OCI-LY3 (cell line): ENCODE measurements around the gene EPHB3.

ENCODE experiments used
- H2AFZ ChIP-seq: fragments of 200-600, 300-600 bp; shearing (Covaris generic); 2 replicates; pipeline ENCODE4 v1.6.0; 2014; ENCODE audit warnings: antibody characterized with exemption, low read depth, low read length
- H3K27ac ChIP-seq: fragments of 200-600, 300-600 bp; sonication (generic); 2 replicates; pipeline ENCODE4 v1.5.1; 2014; ENCODE audit warnings: mild to moderate bottlenecking, low read length, moderate library complexity, mixed read lengths
- H3K27me3 ChIP-seq: fragments of 200-600, 300-600 bp; sonication (generic); 2 replicates; pipeline ENCODE4 v1.6.1; 2014; ENCODE audit warnings: low read depth, low read length, mixed read lengths
- H3K36me3 ChIP-seq: fragments of 200-600, 300-600 bp; sonication (generic); replicated peaks from 2 replicates; pipeline ENCODE3; 2014; ENCODE audit warnings: low read depth, low read length, mixed read lengths
- H3K4me1 ChIP-seq: fragments of 300-600, 200-600 bp; sonication (generic); 2 replicates; pipeline ENCODE4 v1.6.1; 2014; ENCODE audit warnings: low read length, mixed read lengths
- H3K4me2 ChIP-seq: fragments of 200-600, 300-600 bp; sonication (generic); 2 replicates; pipeline ENCODE4 v1.6.1; 2014; ENCODE audit warnings: low read length, mixed read lengths
- H3K4me3 ChIP-seq: fragments of 300-600, 200-600 bp; sonication (generic); 2 replicates; pipeline ENCODE4 v1.5.1; 2014; ENCODE audit warnings: antibody characterized with exemption, mild to moderate bottlenecking, low read length, moderate library complexity
- H3K79me2 ChIP-seq: fragments of 300-600, 200-600 bp; shearing (Covaris generic); 2 replicates; pipeline ENCODE4 v1.6.1; 2014; ENCODE audit warnings: mild to moderate bottlenecking, low read length, mixed read lengths
- H3K9ac ChIP-seq: fragments of 300-600, 200-600 bp; shearing (Covaris generic); 2 replicates; pipeline ENCODE4 v1.6.0; 2014; ENCODE audit warnings: mild to moderate bottlenecking, low read length, moderate library complexity
- H3K9me3 ChIP-seq: fragments of 200-600, 300-600 bp; shearing (Covaris generic); 2 replicates; pipeline ENCODE4 v1.6.1; 2014; ENCODE audit warnings: low read length, mixed read lengths; ENCODE audit not compliant: insufficient read depth
- H4K20me1 ChIP-seq: fragments of 200-600, 300-600 bp; sonication (generic); 2 replicates; pipeline ENCODE4 v1.6.1; 2016; ENCODE audit warnings: low read length, mixed read lengths; ENCODE audit not compliant: insufficient read depth
- CTCF ChIP-seq: fragments of 200-600, 300-600 bp; sonication (generic); IDR thresholded peaks from 2 replicates; pipeline ENCODE4 v1.5.1; 2014; ENCODE audit warnings: antibody characterized with exemption, low read length, low read depth
- EZH2phosphoT487 ChIP-seq: fragments of 200-600 bp; shearing (Covaris generic); IDR thresholded peaks from 2 replicates; pipeline ENCODE4 v1.6.1; 2018; ENCODE audit warnings: antibody characterized with exemption, mixed run types, low read depth

EPHB3 gene

GRCh38 chr3:184538666-184539431 is 22.7 kb upstream of the EPHB3 start:
- Histone ChIP-seq H3K79me2 (no peaks in the 10 kb centered on the region), H4K20me1 (no peaks in the 10 kb centered on the region), H3K4me3 (no peak overlapping the region), H3K27ac (no peak overlapping the region), H3K4me1 (no peaks in the 10 kb centered on the region), H3K9me3 (no peaks in the 10 kb centered on the region), H3K9ac (no peak overlapping the region), H3K27me3 (peaks cover 28% of the 10 kb centered on the region), H3K4me2 (no peak overlapping the region), H2AFZ (no peak overlapping the region), H3K36me3 (no peaks in the 10 kb centered on the region)
- no peak for TF ChIP-seq CTCF
- no peak for TF ChIP-seq EZH2phosphoT487

GRCh38 chr3:184539801-184540435 is 21.7 kb upstream of the EPHB3 start:
- no peaks in the 10 kb centered on the region; the same call in 1 of the 2 replicates for H3K4me1 ChIP-seq
- no peaks in the 10 kb centered on the region for H3K79me2 ChIP-seq

GRCh38 chr3:184540777-184541681 is 20.6 kb upstream of the EPHB3 start:
- no peak overlapping the region for H3K9ac ChIP-seq
- no peaks in the 10 kb centered on the region for H4K20me1 ChIP-seq
- H3K27ac ChIP-seq, result no peak overlapping the region
- H3K79me2 ChIP-seq, result no peaks in the 10 kb centered on the region
- H2AFZ ChIP-seq, result no peak overlapping the region
- H3K4me1 ChIP-seq, result peaks cover 4% of the 10 kb centered on the region
- no peaks in the 10 kb centered on the region for H3K36me3 ChIP-seq
- H3K4me2 ChIP-seq, result no peak overlapping the region
- peaks cover 31% of the 10 kb centered on the region for H3K27me3 ChIP-seq
- no peak for TF ChIP-seq EZH2phosphoT487
- peak; percentile 88 for TF ChIP-seq CTCF
- H3K9me3 ChIP-seq, result no peaks in the 10 kb centered on the region
- H3K4me3 ChIP-seq, result no peak overlapping the region

More at GRCh38 chr3:184539801-184540435, 21.7 kb upstream of the EPHB3 start:
- TF ChIP-seq EZH2phosphoT487 (no peak), CTCF (no peak)
- Histone ChIP-seq H3K27me3 (peaks cover 31% of the 10 kb centered on the region), H3K4me3 (no peak overlapping the region), H3K4me2 (no peak overlapping the region), H4K20me1 (no peaks in the 10 kb centered on the region), H3K36me3 (no peaks in the 10 kb centered on the region), H3K27ac (no peak overlapping the region), H3K9me3 (no peaks in the 10 kb centered on the region), H3K9ac (no peak overlapping the region), H2AFZ (no peak overlapping the region)
